NCI-H2196 (cell line): Measurements from ENCODE around the gene ARFGAP1.
"Not testable (repeated sequence)": the region's sequence is repeated elsewhere in the genome, so short reads cannot be mapped to it uniquely, and the experiment has no call there.

Experiments used
- DNase-seq: peaks from one replicate; lab custom pipeline; 2025; ENCODE audit not compliant: unreplicated experiment; lab: John Stamatoyannopoulos, UW

Gene ARFGAP1

DNA sequence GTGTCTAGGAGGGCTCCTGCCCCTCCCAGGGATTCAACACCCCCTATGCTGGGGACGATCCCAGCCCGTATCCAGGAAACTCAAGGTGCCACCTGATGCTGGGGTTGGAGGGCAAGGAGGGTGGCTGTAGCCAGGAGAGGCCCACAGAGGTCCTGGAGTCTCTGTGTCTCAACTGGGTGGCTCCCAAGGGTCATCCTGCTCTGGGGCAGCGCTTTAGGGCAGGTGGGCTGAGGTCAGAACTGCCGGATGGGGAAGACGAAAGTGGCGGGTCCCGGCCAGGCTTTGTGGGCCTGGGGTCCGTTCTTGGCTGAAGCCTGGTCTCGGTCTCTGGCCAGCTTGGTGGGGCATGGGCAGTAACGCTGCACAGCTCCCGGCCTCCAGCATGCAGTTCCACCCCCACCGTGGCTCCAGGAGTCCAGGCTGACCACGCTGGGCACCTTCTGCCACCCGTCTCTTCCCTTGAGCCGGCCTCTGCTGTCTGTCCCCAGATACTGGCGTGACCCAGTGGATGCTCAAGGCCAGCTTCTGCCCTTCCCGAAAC, 17.6 kb downstream of the ARFGAP1 start:
- no peak for DNase-seq

DNA sequence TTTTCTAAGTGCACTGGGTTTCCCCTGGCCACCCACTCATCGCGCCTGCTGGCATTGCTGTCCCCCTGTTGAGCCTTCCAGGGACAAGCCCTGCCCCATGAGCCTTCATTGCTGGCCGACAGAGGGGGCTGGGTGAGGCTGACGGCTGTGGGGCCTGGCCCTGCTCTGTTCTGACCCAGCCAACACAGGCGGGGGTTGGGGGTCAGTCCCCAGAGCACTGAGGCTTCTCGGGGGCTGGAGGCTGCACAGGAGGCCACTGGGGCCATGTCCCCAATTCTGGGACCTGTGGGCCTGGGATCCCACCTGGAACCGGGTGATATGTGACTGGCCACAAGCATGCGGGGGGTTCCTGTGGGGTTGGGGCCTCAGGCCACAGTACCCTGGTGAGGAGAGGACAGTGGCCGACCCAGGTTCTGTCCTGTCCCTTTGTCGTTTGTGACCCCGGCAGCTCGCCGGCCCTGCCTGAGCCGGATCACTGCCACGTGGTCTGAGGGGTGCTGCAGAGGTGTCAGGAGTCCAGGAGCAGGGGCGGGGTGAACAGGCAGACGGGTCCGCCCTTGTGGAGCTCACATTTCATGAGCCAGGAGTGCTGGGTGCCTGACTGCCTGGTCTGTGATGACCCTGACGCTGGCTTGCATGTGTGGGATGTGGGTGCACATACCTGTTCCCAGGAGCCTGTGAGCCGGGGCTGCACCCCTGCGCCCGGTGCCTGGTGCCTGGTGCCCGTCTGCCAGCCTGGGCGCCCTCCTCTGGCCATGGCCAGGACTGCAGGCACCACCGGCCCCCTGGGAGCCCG, 18.3 kb downstream of the ARFGAP1 start:
- DNase-seq, result peak; percentile 35

DNA sequence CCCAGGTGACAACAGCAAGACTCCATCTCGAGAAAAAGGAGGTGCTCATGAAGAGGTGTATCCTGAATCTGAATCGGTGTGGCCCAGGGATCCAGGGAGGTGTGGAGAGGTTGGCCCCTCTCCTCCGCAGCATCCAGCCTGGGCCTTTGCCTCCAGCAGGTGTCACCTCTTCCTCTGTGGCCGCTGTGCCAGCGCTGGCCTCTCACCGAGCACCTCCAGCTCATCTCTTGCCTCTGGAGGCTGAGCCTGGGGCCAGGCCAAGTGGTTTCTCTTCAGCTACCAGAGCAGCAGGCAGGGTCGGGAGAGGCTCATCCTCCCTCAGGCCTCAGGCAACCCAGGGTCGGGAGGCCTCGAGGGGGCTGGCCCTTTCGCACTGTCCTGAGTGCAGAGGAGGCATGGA, 19.2 kb downstream of the ARFGAP1 start:
- DNase-seq, result no peak

DNA sequence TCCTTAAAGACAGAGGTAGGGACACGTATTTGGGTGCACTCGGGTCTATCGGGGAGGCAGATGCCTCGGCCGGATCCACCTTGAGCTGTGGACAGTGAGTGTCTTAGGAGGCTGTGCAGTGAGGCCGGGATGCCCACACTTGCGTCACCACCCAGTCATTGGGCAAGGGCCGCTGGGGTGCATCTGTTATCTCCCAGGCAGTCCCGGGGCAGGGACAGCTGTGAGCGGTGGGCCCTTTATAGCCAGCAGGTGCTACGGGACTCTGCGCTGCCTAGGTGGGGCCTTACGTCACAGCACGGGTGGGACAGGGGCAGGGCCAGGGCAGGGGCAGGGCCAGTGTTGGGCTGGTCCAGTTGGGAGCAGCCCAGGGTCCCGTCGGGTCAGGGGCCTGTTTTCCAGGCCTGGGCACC, 19.7 kb downstream of the ARFGAP1 start:
- no peak for DNase-seq

DNA sequence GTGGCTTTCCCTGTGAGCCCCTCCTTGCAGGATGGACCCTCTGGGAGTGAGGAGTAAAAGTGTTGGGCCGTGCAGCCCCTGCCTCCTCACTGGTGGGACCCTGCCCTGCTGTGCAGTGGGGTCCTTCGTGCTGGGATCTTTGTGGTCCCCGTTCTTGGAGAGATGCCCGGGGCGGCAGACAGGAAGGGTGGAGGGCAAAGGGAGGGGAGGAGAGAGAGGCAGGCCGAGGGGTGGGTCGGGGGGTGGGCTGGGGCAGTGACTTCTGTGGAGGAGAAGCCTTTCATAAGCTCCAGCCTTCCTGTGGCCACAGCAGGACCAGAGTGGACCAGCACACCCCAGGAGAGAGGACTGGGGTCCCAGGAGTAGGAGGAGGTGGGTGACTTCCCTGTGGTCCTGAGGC, 20.3 kb downstream of the ARFGAP1 start, which contains the start of gene COL20A1:
Gene COL20A1 (plus strand): TSS at position 283 of the 400 bp plus-strand sequence. CDS start 1,922 bp downstream, outside the sequence.
- no peak for DNase-seq

DNA sequence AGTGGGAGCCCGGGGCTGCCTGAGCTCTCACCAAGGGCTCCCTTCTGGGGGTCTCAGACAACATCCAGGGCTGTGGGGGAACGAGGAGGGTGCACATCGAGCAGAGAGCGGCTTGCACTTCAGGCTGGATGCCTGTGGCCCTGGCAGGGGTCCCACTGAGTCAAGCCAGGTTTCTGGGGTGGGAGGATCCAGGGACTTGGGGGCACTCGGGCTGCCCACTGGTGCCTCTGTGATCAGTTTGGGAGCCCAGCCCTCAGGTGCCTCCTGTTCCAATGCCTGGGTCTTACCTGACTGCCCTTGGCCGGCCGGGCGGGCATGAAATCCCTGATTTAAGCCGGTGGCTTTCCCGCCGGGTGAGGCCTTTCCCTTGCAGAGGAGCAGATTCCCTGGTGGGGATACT, 20.8 kb downstream of the ARFGAP1 start:
- no peak for DNase-seq

DNA sequence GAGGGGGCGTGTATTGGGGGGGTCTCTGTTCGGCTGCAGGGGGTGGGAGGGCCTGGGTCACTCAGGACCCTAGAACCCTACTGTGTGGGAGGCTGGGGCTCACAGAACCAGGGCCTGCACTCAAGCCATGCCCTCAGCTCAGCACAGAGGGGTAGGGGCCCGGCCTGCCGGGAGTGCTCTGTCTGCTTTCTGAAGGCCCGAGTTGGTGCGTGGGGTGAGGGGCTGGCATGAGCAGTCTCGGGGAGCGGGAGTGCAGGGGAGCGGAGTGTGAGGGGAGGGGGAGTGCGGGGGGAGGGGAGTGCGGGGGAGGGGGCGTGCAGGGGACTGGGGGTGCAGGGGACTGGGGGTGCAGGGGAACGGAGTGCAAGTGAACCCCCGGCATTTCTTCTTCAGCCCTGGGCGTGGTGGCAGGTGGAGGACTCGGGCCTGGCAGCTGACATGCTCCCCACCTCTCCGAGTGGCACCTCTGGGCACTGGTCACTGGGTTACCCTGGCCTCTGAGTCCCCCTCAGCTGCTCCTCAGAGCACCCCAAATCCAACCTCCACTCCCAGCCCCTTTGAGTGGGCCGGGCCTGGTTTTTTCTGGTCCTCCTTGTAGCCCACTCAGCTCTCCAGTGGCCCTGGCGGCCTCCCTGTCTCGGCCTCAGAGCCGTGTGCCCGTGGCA, 21.4 kb downstream of the ARFGAP1 start:
- no peak for DNase-seq

DNA sequence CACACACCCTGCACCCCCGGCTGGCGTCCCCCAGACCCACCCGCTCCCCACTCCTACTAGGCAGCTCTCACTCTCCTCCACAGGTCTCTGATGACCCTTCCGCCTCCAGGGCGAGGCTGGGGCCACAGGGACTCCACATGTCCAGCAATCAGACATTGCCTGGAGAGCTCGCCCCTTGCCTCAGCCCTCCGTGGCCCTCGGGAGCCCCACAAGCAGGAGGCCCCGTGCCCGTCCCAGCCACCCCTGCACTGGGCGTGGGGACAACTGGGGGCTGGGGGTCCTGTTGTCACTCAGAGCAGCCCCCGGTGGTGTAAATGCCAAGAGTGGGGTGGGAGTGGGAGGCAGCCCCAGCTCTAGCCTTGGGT, 21.9 kb downstream of the ARFGAP1 start:
- DNase-seq, result no peak

DNA sequence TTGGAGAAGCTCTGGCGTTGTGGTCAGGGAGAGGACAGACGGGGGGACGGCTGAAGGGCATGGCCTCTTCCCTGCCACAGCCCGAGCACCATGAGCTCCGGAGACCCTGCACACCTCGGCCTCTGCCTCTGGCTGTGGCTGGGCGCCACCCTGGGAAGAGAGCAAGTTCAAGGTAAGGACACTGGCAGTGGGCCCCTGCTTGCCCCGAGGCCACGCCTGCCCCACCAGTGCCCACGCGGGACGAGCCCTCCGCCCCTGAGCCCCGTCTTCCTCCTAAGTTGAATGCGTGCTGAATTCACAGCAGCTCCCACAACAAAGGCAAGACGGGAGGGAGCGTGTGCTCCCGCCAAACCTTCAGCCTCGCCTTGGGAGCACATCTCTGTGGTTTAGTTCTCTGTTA, 22.4 kb downstream of the ARFGAP1 start:
- DNase-seq, result no peak

DNA sequence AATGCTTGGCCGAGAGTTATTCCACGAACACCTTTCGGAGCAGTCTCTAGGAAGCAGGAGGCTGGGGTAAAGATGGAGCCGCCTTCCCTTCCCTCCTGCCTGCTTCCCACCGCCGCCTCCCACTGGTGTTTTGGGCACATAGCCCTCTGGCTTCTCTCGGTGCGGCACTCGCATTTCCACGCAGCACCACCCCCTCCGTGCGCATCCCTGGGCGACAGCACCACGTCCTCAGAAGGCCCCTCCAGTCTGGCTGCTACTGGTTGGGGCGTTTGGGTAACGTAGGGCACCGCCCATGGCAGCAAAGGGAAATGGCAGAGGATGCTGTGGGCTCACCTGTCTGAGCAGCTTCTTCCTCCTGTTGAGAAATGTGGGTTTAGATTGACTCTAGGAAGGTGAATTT, 22.8 kb downstream of the ARFGAP1 start:
- DNase-seq, result no peak

DNA sequence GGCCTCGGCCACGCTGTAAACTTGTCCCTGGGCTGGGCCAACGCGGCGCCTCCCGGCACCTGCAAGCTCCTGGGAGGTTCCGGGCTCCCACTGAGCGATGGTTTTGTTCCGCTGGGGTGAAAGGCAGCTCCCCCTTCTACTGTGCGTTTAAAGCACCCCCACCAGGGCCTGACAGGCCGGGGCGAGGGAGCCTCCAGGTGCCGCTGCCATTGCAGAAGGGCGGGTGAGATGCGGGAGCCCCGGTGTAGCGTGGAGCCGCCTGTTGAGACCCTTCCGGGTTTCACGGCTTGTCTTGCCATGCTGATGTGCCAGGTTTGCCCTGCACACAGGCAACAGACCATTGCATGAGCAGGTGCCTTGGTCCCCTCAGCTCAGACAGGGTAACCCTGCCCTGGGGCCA, 23.2 kb downstream of the ARFGAP1 start:
- DNase-seq, result no peak

DNA sequence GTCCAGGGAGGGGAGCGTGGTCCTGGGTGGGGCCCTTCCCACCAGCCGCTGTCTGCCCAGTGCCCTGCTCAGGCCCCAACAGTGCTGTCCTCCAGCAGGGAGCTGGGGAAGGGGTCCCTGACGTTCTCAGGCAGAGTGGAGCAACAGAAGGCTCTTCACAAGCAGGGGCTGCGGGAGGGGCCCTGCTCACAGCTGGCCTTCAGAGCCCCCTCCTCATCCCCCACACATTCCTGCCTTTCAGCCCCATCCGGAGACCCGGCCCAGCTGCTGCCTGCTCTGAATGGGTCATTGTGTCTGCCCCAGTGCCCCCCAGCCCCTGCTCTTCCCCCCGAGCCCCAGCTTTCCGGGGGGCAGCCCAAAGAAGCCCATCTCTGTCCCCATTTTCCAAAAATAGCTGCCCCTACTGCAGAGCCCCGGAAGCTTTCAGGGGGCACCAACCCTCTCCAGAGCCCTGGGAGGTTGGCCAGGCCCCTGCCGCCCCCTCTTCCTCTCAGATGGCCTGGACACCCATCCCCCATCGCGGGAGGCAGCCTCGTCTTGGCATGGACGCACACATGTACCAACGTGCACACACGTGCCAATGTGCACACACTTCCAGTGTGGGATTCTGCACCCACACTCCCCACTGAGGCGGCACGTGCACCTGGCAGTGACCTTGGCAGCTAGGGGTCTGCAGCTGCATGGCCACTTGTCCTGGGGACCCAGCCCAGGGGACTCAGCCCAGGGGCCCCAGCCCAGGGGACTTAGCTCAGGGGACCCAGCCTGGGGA, 24.1 kb downstream of the ARFGAP1 start:
- no peak for DNase-seq

DNA sequence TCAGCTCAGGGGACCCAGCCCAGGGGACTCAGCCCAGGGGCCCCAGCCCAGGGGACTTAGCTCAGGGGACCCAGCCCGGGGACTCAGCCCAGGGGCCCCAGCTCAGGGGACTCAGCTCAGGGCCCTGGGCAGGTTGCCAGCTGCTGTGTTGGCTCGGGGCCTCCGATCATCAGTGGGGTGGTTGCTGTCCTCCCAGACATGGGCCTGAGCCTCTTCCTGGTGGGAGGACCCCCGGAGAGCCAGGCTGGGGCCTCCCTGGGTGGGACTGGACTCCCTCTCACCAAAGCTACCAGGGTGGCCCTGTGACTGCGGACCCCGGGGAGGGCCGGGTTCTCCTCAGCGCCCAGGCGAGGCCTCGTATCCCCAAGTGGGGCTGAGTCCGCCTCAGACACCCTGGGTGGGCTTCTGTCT, 24.8 kb downstream of the ARFGAP1 start:
- DNase-seq, result no peak

DNA sequence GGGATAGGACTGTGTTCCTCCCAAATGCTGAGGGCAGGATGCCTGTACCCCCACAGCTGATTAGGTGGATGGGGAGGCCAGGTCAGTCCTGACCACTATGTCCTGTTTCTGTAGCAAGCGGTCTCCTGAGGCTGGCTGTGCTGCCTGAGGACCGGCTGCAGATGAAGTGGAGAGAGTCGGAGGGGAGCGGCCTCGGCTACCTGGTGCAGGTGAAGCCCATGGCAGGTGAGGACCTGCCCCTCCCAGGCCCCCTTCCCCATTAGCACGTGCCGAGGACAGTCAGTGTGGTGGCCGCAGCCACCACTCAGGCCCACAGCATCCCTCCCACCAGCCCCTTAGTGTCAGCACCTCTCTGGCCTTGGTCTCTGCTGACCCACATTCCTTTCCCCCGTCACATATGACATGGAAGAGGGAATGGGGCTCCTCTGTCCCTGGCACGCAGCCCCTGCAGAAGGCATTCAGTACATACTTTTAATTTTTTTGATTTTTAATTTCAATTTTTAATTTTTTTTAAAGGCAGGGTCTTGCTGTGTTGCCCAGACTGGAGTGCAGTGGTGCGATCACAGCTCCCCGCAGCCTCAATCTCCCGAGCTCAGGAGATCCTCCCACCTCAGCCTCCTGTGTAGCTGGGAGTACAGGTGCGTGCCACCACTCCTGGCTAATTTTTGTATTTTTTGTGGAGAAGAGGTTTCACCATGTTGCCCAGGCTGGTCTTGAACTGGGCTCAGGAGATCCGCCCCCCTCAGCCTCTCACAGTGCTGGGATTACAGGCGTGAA, 25.4 kb downstream of the ARFGAP1 start:
- DNase-seq, result no peak

DNA sequence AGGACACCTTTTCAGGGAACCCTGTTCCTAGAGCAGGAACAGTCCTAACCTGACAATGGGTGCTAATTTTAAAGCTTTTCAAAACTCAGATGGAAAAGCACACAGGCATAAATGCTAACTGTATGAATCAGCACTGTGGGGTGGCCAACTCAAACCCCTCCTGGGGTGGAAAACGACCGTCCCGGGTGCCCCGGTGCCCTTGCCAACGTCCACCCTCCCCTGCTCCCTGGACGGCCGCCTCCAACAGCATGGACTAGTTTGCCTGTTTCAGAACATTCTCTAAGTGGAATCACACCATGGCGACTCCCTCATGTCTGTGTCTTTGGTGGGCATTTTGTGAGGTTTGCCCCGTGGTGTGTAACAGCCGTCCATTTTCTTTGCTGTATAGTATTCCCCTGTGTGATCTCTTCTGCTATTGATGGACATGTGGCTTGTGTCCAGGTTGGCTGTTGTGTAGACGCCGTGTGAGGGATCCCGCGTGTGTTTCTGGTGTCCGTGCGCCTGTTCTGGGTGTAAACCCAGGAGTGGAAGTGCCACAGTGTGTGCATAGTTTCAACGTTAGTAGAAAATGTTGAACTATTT, 26.2 kb downstream of the ARFGAP1 start:
- no peak for DNase-seq

DNA sequence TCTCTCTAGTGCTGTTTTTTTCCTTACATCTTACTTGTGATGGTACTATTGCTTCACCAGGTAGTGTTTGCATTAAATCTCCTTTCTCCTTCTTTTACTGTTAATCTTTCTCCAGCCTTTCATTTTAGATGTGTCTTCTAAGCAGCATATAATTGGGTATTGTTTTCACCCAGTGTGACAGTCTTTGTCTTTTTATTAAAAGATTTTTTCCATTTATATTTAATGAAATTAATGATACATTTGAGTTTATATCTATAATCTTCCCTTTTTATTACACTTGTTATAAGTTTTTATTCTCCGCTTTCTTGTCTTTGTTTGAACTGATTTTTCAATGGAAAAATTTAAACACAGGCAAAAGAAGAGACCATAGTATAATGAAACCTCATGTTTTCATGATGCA, 29.1 kb downstream of the ARFGAP1 start:
- DNase-seq, result no peak

DNA sequence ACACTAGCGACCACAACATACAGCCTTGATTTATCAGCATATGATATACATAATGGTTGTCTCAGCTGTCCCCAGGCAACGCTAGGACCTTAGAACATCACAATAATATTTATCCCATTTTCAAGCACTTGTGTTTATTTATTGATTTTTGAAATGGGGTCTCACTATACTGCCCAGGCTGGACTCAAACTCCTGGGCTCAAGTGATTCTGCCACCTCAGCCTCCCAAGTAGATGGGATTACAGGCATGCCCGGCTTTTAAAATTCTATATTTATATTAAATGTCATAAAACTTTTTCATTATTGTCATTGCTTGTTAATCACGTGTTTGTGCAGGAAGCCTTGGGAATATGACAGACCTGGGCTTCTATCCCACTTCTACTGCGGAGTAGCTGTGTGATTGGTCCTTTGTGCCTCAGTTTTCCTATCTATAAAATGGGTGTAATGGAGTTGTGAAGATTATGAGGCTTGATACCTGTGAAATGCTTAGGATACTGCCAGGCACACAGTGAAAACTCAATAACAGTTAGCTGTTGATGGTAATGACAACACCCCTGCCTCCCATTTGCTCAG, 30.6 kb downstream of the ARFGAP1 start:
- DNase-seq, result no peak

DNA sequence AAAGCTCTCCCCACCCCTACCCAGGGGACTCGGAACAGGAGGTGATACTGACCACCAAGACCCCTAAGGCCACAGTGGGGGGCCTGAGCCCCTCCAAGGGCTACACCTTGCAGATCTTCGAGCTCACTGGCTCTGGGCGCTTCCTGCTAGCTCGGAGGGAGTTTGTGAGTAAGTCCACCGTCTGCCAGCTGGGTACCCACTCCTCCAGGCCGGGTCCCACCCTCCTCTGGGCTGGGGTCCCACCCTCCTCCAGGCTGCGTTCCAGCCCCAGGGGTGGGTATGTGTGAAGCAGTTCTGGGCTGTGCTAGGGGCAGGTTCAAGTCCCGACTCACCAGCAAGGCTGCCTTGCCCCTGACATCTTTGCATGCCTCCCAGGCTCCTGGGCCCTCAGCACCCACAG, 32.8 kb downstream of the ARFGAP1 start:
- DNase-seq, result no peak

DNA sequence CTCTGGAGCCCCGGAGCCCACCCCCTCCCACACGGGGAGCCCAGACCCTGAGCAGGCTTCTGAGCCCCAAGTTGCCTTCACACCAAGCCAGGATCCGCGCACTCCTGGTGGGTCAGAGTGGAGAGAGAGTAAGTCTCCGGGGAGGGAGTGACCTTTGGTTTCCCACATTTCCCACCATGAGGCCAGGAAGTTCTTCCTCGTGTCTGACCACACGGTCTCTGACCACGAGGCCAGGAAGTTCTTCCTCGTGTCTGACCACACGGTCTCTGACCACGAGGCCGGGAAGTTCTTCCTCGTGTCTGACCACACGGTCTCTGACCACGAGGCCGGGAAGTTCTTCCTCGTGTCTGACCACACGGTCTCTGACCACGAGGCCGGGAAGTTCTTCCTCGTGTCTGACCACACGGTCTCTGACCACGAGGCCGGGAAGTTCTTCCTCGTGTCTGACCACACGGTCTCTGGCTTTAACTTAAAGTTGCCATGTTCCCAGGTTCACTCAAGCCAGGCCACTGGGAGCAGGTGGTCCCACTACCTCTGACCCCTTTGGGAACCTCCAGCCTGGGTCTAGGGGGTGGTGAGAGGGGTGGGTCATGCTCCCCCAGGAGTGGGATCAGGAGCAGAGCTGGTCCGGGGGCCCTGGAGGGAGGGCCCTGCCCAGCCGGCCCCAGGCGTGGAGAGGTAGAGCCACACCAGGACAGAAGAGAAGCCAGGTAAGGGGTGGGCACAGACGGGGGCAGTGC, 33.5 kb downstream of the ARFGAP1 start:
- DNase-seq, result not testable (repeated sequence)
